GM23338 (cell line): ENCODE results near the gene GNB3. TPM values are rescaled to one million over a fixed set of nuclear protein-coding genes. Genes with fewer than 3 reads are reported as not detected.

Source experiments
- ATAC-seq: fragments of 200-7000 bp; cut with Tn5 transposase; 3 replicates; pipeline ENCODE4 v1.9.1; 2020
- DNase-seq: peaks from one replicate; pipeline ENCODE4 v3.0.0-alpha.2; 2015; ENCODE audit warnings: low spot score
- H2AFZ ChIP-seq: fragments of 200-600 bp; sonication (generic); 2 replicates; pipeline ENCODE4 v1.8.0; 2016; ENCODE audit warnings: antibody characterized with exemption, mild to moderate bottlenecking, moderate library complexity
- H3F3A ChIP-seq: fragments of 200-600 bp; sonication (generic); replicated peaks from 2 replicates; pipeline ENCODE4 v1.8.0; 2017; ENCODE audit warnings: antibody characterized with exemption, mixed run types, low read depth
- H3K27ac ChIP-seq: fragments of 200-600 bp; sonication (generic); 2 replicates; pipeline ENCODE4 v1.6.1; 2016; ENCODE audit warnings: low read depth
- H3K27me3 ChIP-seq: fragments of 200-600 bp; sonication (generic); 2 replicates; pipeline ENCODE4 v1.8.0; 2016; ENCODE audit warnings: mild to moderate bottlenecking, mixed run types, moderate library complexity; ENCODE audit not compliant: insufficient read depth
- H3K36me3 ChIP-seq: fragments of 200-600 bp; sonication (generic); 2 replicates; pipeline ENCODE4 v1.8.0; 2016; ENCODE audit warnings: mild to moderate bottlenecking; ENCODE audit not compliant: insufficient read depth
- H3K4me1 ChIP-seq: fragments of 200-600 bp; sonication (generic); 2 replicates; pipeline ENCODE4 v1.8.0; 2016; ENCODE audit warnings: mild to moderate bottlenecking, moderate library complexity; ENCODE audit not compliant: insufficient read depth
- H3K4me2 ChIP-seq: fragments of 200-600 bp; sonication (generic); 2 replicates; pipeline ENCODE4 v1.7.1; 2017; ENCODE audit warnings: mixed run types
- H3K4me3 ChIP-seq: fragments of 200-600 bp; sonication (generic); 2 replicates; pipeline ENCODE4 v1.6.1; 2016; ENCODE audit warnings: mixed run types
- H3K79me2 ChIP-seq: fragments of 200-600 bp; sonication (generic); replicated peaks from 2 replicates; pipeline ENCODE4 v1.8.0; 2017; ENCODE audit warnings: mild to moderate bottlenecking; ENCODE audit not compliant: insufficient read depth
- H3K9me2 ChIP-seq: fragments of 200-600 bp; sonication (generic); 2 replicates; pipeline ENCODE4 v1.8.0; 2017; ENCODE audit not compliant: insufficient read depth
- H4K20me1 ChIP-seq: fragments of 200-600 bp; sonication (generic); replicated peaks from 2 replicates; pipeline ENCODE4 v1.8.0; 2017; ENCODE audit warnings: mild to moderate bottlenecking; ENCODE audit not compliant: insufficient read depth
- H3K27ac Mint-ChIP-seq: 2 replicates; pipeline ENCODE4 v1.8.0; 2020; ENCODE audit warnings: inconsistent platforms, mild to moderate bottlenecking, moderate library complexity, mixed read lengths
- H3K27me3 Mint-ChIP-seq: 3 replicates; pipeline ENCODE4 v1.8.0; 2022; ENCODE audit warnings: low read depth, mild to moderate bottlenecking, moderate library complexity, mixed read lengths, inconsistent platforms; ENCODE audit not compliant: insufficient read depth, poor library complexity
- H3K36me3 Mint-ChIP-seq: 3 replicates; pipeline ENCODE4 v1.8.0; 2021; ENCODE audit warnings: low read depth, mild to moderate bottlenecking, inconsistent platforms, moderate library complexity, mixed read lengths
- H3K4me1 Mint-ChIP-seq: 3 replicates; pipeline ENCODE4 v1.8.0; 2020; ENCODE audit warnings: mild to moderate bottlenecking, inconsistent platforms, mixed read lengths
- H3K4me3 Mint-ChIP-seq: 3 replicates; pipeline ENCODE4 v1.8.0; 2021; ENCODE audit warnings: moderate library complexity, mild to moderate bottlenecking, inconsistent platforms, mixed read lengths
- H3K9me3 Mint-ChIP-seq: 3 replicates; pipeline ENCODE4 v1.8.0; 2020; ENCODE audit warnings: moderate library complexity, mild to moderate bottlenecking, inconsistent platforms, mixed read lengths
- CREB1 ChIP-seq: fragments of 250-450 bp; sonication (Bioruptor Pico); IDR thresholded peaks from 2 replicates; pipeline ENCODE4 v1.5.0; 2020; ENCODE audit warnings: low read depth, mild to moderate bottlenecking, moderate library complexity
- EZH2 ChIP-seq: fragments of 200-600 bp; sonication (generic); IDR thresholded peaks from one replicate; pipeline ENCODE4 v1.8.0; 2017; ENCODE audit warnings: antibody characterized with exemption, mild to moderate bottlenecking, low read depth; ENCODE audit not compliant: unreplicated experiment
- EZH2phosphoT487 ChIP-seq: fragments of 200-600 bp; sonication (generic); IDR thresholded peaks from one replicate; pipeline ENCODE4 v1.8.1; 2018; ENCODE audit warnings: antibody characterized with exemption; ENCODE audit not compliant: unreplicated experiment
- JUNB ChIP-seq: IDR thresholded peaks from one replicate; pipeline ENCODE4 v1.6.1; 2016; ENCODE audit warnings: antibody characterized with exemption; ENCODE audit not compliant: unreplicated experiment
- NANOG ChIP-seq: IDR thresholded peaks from 2 replicates; pipeline ENCODE4 v1.6.1; 2016; ENCODE audit warnings: antibody characterized with exemption, borderline replicate concordance
- POLR2AphosphoS5 ChIP-seq: IDR thresholded peaks from 2 replicates; pipeline ENCODE4 v1.6.1; 2016; ENCODE audit warnings: antibody characterized with exemption, low read depth
- STAT1 ChIP-seq: IDR thresholded peaks from one replicate; pipeline ENCODE4 v1.6.1; 2016; ENCODE audit warnings: antibody characterized with exemption; ENCODE audit not compliant: unreplicated experiment
- ZNF114 ChIP-seq: fragments of 250-450 bp; sonication (Bioruptor Pico); IDR thresholded peaks from 2 replicates; pipeline ENCODE4 v1.5.0; 2020; ENCODE audit warnings: mild to moderate bottlenecking, moderate library complexity
- ZNF331 ChIP-seq: fragments of 250-450 bp; sonication (Bioruptor Pico); IDR thresholded peaks from 2 replicates; pipeline ENCODE4 v1.5.0; 2020; ENCODE audit warnings: low read depth, mild to moderate bottlenecking, moderate library complexity
- polyA plus RNA-seq: library from polyadenylated mRNA; unstranded; fragments of >200 nt; fragmentation: Nextera tagmentation; extraction: Ambion mirVana; gene quantifications from 2 replicates; pipeline ENCODE4 v1.2.1, GENCODE V29; 2016
- total RNA-seq: library from RNA; depleted of rRNA; stranded (reverse); fragments of >200 nt; shearing (Covaris generic); gene quantifications from 2 replicates; pipeline ENCODE4 v1.2.3, GENCODE V29; 2014
- TF ChIP-seq, protein P1 (sequence below): IDR thresholded peaks from 2 replicates; pipeline ENCODE4 v1.6.1; 2016; ENCODE audit warnings: antibody characterized with exemption
- TF ChIP-seq, protein P2 (sequence below), 2 experiments: fragments of 200-600 bp in 1 of 2; sonication (generic) in 1 of 2; conservative IDR thresholded peaks; 2 replicates each; pipeline versions ENCODE4 v1.5.1 to v1.6.1; 2016 to 2017; ENCODE audit warnings: antibody characterized with exemption in 2 of 2, low read depth in 2 of 2, mild to moderate bottlenecking in 2 of 2, moderate library complexity in 1 of 2
- TF ChIP-seq, protein P3 (sequence below): IDR thresholded peaks from one replicate; pipeline ENCODE4 v1.6.1; 2018; ENCODE audit warnings: antibody characterized with exemption; ENCODE audit not compliant: unreplicated experiment
- TF ChIP-seq, protein P4 (sequence below): fragments of 250-450 bp; sonication (Bioruptor Pico); IDR thresholded peaks from 2 replicates; pipeline ENCODE4 v1.5.0; 2020; ENCODE audit warnings: mild to moderate bottlenecking, moderate library complexity

Gene GNB3
- total and polyA plus RNA-seq, 2 experiments from 2014 or later: 5.4 to 8.2 TPM

DNA sequence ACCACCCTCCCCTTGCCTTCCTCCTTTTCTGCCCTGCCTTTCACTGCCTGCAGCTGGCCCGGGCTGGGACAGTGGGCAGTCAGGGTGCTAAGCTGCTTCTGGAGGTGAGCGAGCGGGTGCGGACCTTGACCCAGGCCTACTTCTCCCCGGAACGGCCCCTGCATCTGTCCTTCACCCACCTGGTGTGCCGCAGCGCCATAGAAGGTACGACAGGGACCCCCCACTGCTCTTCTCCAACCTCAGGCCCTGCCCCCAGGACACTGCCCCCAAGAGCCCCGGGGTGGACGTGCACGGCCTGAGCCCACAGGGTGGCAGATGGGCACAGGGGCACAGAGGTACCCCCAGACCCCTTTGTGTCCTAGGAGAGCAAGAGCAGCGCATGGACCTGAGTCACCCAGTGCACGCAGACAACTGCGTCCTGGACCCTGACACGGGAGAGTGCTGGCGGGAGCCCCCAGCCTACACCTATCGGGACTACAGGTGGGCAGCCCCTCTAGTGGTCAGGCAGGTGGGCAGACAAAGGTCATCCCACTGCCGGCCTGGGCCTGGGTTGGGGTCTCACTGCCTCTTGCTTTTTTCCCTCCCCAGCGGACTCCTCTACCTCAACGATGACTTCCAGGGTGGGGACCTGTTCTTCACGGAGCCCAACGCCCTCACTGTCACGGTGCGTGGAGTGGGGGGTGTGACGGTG lies 3.2 kb upstream of the GNB3 start:
- no peak overlapping the region for H3K27ac Mint-ChIP-seq
- Histone ChIP-seq H2AFZ (no peak overlapping the region), H3K4me3 (no peak overlapping the region), H3K79me2 (no peaks in the 10 kb centered on the region), H3K4me1 (peaks cover 5% of the 10 kb centered on the region; the same call in 1 of the 2 replicates), H3F3A (peaks cover 18% of the 10 kb centered on the region; the same call in 1 of the 2 replicates), H3K27ac (no peak overlapping the region), H3K36me3 (peaks cover 5% of the 10 kb centered on the region; the same call in 1 of the 2 replicates), H3K27me3 (no peaks in the 10 kb centered on the region), H3K9me2 (no peaks in the 10 kb centered on the region), H4K20me1 (peaks cover 3% of the 10 kb centered on the region; the same call in 1 of the 2 replicates), H3K4me2 (no peak overlapping the region)
- H3K36me3 Mint-ChIP-seq: peaks cover 64% of the 10 kb centered on the region
- H3K4me3 Mint-ChIP-seq: no peak overlapping the region
- no peak for ATAC-seq
- peaks cover 23% of the 10 kb centered on the region for H3K27me3 Mint-ChIP-seq
- peaks cover 23% of the 10 kb centered on the region for H3K4me1 Mint-ChIP-seq
- no peak for DNase-seq
- H3K9me3 Mint-ChIP-seq: no peaks in the 10 kb centered on the region
- TF ChIP-seq, protein P1, sequence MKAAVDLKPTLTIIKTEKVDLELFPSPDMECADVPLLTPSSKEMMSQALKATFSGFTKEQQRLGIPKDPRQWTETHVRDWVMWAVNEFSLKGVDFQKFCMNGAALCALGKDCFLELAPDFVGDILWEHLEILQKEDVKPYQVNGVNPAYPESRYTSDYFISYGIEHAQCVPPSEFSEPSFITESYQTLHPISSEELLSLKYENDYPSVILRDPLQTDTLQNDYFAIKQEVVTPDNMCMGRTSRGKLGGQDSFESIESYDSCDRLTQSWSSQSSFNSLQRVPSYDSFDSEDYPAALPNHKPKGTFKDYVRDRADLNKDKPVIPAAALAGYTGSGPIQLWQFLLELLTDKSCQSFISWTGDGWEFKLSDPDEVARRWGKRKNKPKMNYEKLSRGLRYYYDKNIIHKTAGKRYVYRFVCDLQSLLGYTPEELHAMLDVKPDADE: no peak
- TF ChIP-seq, protein P2, sequence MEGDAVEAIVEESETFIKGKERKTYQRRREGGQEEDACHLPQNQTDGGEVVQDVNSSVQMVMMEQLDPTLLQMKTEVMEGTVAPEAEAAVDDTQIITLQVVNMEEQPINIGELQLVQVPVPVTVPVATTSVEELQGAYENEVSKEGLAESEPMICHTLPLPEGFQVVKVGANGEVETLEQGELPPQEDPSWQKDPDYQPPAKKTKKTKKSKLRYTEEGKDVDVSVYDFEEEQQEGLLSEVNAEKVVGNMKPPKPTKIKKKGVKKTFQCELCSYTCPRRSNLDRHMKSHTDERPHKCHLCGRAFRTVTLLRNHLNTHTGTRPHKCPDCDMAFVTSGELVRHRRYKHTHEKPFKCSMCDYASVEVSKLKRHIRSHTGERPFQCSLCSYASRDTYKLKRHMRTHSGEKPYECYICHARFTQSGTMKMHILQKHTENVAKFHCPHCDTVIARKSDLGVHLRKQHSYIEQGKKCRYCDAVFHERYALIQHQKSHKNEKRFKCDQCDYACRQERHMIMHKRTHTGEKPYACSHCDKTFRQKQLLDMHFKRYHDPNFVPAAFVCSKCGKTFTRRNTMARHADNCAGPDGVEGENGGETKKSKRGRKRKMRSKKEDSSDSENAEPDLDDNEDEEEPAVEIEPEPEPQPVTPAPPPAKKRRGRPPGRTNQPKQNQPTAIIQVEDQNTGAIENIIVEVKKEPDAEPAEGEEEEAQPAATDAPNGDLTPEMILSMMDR (conservative IDR thresholded peaks at IDR 0.05; ENCODE audit: low read depth in 2 of 2): no peak
- TF ChIP-seq STAT1: no peak
- TF ChIP-seq POLR2AphosphoS5: no peak
- no peak for TF ChIP-seq EZH2phosphoT487
- TF ChIP-seq, protein P3, sequence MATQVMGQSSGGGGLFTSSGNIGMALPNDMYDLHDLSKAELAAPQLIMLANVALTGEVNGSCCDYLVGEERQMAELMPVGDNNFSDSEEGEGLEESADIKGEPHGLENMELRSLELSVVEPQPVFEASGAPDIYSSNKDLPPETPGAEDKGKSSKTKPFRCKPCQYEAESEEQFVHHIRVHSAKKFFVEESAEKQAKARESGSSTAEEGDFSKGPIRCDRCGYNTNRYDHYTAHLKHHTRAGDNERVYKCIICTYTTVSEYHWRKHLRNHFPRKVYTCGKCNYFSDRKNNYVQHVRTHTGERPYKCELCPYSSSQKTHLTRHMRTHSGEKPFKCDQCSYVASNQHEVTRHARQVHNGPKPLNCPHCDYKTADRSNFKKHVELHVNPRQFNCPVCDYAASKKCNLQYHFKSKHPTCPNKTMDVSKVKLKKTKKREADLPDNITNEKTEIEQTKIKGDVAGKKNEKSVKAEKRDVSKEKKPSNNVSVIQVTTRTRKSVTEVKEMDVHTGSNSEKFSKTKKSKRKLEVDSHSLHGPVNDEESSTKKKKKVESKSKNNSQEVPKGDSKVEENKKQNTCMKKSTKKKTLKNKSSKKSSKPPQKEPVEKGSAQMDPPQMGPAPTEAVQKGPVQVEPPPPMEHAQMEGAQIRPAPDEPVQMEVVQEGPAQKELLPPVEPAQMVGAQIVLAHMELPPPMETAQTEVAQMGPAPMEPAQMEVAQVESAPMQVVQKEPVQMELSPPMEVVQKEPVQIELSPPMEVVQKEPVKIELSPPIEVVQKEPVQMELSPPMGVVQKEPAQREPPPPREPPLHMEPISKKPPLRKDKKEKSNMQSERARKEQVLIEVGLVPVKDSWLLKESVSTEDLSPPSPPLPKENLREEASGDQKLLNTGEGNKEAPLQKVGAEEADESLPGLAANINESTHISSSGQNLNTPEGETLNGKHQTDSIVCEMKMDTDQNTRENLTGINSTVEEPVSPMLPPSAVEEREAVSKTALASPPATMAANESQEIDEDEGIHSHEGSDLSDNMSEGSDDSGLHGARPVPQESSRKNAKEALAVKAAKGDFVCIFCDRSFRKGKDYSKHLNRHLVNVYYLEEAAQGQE: no peak
- TF ChIP-seq ZNF114 (CRISPR knock-in tag): no peak
- no peak for TF ChIP-seq NANOG
- no peak for TF ChIP-seq CREB1
- no peak for TF ChIP-seq EZH2
- TF ChIP-seq ZNF331 (CRISPR knock-in tag): no peak
- TF ChIP-seq, protein P4, sequence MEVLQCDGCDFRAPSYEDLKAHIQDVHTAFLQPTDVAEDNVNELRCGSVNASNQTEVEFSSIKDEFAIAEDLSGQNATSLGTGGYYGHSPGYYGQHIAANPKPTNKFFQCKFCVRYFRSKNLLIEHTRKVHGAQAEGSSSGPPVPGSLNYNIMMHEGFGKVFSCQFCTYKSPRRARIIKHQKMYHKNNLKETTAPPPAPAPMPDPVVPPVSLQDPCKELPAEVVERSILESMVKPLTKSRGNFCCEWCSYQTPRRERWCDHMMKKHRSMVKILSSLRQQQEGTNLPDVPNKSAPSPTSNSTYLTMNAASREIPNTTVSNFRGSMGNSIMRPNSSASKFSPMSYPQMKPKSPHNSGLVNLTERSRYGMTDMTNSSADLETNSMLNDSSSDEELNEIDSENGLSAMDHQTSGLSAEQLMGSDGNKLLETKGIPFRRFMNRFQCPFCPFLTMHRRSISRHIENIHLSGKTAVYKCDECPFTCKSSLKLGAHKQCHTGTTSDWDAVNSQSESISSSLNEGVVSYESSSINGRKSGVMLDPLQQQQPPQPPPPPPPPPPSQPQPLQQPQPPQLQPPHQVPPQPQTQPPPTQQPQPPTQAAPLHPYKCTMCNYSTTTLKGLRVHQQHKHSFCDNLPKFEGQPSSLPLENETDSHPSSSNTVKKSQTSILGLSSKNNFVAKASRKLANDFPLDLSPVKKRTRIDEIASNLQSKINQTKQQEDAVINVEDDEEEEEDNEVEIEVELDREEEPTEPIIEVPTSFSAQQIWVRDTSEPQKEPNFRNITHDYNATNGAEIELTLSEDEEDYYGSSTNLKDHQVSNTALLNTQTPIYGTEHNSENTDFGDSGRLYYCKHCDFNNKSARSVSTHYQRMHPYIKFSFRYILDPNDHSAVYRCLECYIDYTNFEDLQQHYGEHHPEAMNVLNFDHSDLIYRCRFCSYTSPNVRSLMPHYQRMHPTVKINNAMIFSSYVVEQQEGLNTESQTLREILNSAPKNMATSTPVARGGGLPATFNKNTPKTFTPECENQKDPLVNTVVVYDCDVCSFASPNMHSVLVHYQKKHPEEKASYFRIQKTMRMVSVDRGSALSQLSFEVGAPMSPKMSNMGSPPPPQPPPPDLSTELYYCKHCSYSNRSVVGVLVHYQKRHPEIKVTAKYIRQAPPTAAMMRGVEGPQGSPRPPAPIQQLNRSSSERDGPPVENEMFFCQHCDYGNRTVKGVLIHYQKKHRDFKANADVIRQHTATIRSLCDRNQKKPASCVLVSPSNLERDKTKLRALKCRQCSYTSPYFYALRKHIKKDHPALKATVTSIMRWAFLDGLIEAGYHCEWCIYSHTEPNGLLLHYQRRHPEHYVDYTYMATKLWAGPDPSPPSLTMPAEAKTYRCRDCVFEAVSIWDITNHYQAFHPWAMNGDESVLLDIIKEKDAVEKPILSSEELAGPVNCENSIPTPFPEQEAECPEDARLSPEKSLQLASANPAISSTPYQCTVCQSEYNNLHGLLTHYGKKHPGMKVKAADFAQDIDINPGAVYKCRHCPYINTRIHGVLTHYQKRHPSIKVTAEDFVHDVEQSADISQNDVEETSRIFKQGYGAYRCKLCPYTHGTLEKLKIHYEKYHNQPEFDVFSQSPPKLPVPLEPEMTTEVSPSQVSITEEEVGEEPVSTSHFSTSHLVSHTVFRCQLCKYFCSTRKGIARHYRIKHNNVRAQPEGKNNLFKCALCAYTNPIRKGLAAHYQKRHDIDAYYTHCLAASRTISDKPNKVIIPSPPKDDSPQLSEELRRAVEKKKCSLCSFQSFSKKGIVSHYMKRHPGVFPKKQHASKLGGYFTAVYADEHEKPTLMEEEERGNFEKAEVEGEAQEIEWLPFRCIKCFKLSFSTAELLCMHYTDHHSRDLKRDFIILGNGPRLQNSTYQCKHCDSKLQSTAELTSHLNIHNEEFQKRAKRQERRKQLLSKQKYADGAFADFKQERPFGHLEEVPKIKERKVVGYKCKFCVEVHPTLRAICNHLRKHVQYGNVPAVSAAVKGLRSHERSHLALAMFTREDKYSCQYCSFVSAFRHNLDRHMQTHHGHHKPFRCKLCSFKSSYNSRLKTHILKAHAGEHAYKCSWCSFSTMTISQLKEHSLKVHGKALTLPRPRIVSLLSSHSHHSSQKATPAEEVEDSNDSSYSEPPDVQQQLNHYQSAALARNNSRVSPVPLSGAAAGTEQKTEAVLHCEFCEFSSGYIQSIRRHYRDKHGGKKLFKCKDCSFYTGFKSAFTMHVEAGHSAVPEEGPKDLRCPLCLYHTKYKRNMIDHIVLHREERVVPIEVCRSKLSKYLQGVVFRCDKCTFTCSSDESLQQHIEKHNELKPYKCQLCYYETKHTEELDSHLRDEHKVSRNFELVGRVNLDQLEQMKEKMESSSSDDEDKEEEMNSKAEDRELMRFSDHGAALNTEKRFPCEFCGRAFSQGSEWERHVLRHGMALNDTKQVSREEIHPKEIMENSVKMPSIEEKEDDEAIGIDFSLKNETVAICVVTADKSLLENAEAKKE (CRISPR knock-in tag): no peak
- TF ChIP-seq JUNB: no peak
